ENCODE measurements around the gene COL26A1.

Gene COL26A1

DNA sequence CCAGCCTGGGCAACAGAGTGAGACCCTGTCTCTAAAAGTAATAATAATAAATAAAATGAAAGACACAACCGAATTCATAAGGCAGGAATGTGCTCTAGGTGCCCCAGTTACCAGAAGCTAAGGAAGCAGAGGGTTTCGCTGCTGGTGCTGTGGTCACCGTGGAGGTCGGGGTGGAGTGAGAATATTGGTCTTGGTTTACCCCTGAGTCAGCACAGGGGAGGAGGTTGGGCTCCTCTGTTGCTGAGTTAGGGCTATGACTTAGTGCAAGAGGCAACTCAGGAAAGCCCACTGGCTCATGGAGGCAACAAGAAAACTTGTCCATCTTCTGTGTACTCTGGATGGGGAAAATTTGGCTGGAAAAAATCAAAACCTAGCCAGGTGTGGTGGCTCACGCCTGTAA is 149.3 kb downstream of the COL26A1 start (continued):
- TF ChIP-seq ZNF16 (tag by site-specific recombination; IDR thresholded peaks at IDR 0.05; ENCODE audit: low read depth) (no peak), ZNF19 (tag by site-specific recombination; IDR thresholded peaks at IDR 0.05; ENCODE audit: low read depth) (no peak)

DNA sequence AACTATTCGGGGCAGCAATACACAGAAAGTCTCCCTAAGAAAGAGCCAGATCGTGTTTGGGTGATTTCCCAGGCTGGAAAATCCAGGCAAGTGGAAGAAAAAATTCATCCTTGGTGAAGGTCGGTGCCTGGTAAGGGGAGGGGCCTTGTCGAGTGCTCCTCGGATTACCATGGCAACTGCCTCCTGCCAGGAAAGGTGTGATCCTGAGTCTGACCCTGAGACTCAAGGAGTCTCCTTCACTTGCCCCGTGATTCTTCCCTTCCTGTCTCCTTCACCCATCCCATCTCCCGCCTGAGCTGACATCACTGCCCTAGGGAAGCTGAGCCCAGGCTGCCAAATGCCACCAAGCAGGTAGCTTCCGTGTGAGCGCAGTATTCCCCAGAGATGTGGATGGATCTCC is 154.2 kb downstream of the COL26A1 start:
- no peaks in the 10 kb centered on the region for H3K9me3 ChIP-seq (ENCODE audit: control insufficient read depth, insufficient read depth, low read depth, low read length)
- no peaks in the 10 kb centered on the region for H3K4me1 ChIP-seq (ENCODE audit: control insufficient read depth, insufficient read depth, low read length)
- TF ChIP-seq ZNF19 (tag by site-specific recombination; IDR thresholded peaks at IDR 0.05; ENCODE audit: low read depth) (no peak), ZBTB48 (tag by site-specific recombination; IDR thresholded peaks at IDR 0.05) (no peak), ZNF350 (tag by site-specific recombination; IDR thresholded peaks at IDR 0.05) (no peak), SETDB1 (IDR thresholded peaks at IDR 0.05; ENCODE audit: insufficient read length, low read length) (no peak), ZIC2 (tag by site-specific recombination; IDR thresholded peaks at IDR 0.05) (no peak), HOXC10 (CRISPR knock-in tag; IDR thresholded peaks at IDR 0.05) (no peak), ZNF510 (tag by site-specific recombination; IDR thresholded peaks at IDR 0.05; ENCODE audit: insufficient replicate concordance) (no peak), ZNF776 (tag by site-specific recombination; IDR thresholded peaks at IDR 0.05; ENCODE audit: borderline replicate concordance) (no peak), ZNF548 (tag by site-specific recombination; IDR thresholded peaks at IDR 0.05) (no peak), SCRT1 (tag by site-specific recombination; IDR thresholded peaks at IDR 0.05; ENCODE audit: borderline replicate concordance) (no peak), ZEB2 (tag by site-specific recombination; IDR thresholded peaks at IDR 0.05) (no peak), ZNF335 (tag by site-specific recombination; conservative IDR thresholded peaks at IDR 0.05) (no peak), RBAK (tag by site-specific recombination; IDR thresholded peaks at IDR 0.05) (no peak), ZNF23 (tag by site-specific recombination; IDR thresholded peaks at IDR 0.05; ENCODE audit: borderline replicate concordance) (no peak)
- TF ChIP-seq, protein P1, sequence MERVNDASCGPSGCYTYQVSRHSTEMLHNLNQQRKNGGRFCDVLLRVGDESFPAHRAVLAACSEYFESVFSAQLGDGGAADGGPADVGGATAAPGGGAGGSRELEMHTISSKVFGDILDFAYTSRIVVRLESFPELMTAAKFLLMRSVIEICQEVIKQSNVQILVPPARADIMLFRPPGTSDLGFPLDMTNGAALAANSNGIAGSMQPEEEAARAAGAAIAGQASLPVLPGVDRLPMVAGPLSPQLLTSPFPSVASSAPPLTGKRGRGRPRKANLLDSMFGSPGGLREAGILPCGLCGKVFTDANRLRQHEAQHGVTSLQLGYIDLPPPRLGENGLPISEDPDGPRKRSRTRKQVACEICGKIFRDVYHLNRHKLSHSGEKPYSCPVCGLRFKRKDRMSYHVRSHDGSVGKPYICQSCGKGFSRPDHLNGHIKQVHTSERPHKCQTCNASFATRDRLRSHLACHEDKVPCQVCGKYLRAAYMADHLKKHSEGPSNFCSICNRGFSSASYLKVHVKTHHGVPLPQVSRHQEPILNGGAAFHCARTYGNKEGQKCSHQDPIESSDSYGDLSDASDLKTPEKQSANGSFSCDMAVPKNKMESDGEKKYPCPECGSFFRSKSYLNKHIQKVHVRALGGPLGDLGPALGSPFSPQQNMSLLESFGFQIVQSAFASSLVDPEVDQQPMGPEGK (tag by site-specific recombination; IDR thresholded peaks at IDR 0.05) = no peak
- TF ChIP-seq, protein P2, sequence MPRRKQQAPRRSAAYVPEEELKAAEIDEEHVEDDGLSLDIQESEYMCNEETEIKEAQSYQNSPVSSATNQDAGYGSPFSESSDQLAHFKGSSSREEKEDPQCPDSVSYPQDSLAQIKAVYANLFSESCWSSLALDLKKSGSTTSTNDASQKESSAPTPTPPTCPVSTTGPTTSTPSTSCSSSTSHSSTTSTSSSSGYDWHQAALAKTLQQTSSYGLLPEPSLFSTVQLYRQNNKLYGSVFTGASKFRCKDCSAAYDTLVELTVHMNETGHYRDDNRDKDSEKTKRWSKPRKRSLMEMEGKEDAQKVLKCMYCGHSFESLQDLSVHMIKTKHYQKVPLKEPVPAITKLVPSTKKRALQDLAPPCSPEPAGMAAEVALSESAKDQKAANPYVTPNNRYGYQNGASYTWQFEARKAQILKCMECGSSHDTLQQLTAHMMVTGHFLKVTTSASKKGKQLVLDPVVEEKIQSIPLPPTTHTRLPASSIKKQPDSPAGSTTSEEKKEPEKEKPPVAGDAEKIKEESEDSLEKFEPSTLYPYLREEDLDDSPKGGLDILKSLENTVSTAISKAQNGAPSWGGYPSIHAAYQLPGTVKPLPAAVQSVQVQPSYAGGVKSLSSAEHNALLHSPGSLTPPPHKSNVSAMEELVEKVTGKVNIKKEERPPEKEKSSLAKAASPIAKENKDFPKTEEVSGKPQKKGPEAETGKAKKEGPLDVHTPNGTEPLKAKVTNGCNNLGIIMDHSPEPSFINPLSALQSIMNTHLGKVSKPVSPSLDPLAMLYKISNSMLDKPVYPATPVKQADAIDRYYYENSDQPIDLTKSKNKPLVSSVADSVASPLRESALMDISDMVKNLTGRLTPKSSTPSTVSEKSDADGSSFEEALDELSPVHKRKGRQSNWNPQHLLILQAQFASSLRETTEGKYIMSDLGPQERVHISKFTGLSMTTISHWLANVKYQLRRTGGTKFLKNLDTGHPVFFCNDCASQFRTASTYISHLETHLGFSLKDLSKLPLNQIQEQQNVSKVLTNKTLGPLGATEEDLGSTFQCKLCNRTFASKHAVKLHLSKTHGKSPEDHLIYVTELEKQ (tag by site-specific recombination; IDR thresholded peaks at IDR 0.05; ENCODE audit: borderline replicate concordance) = no peak
- TF ChIP-seq, protein P3, sequence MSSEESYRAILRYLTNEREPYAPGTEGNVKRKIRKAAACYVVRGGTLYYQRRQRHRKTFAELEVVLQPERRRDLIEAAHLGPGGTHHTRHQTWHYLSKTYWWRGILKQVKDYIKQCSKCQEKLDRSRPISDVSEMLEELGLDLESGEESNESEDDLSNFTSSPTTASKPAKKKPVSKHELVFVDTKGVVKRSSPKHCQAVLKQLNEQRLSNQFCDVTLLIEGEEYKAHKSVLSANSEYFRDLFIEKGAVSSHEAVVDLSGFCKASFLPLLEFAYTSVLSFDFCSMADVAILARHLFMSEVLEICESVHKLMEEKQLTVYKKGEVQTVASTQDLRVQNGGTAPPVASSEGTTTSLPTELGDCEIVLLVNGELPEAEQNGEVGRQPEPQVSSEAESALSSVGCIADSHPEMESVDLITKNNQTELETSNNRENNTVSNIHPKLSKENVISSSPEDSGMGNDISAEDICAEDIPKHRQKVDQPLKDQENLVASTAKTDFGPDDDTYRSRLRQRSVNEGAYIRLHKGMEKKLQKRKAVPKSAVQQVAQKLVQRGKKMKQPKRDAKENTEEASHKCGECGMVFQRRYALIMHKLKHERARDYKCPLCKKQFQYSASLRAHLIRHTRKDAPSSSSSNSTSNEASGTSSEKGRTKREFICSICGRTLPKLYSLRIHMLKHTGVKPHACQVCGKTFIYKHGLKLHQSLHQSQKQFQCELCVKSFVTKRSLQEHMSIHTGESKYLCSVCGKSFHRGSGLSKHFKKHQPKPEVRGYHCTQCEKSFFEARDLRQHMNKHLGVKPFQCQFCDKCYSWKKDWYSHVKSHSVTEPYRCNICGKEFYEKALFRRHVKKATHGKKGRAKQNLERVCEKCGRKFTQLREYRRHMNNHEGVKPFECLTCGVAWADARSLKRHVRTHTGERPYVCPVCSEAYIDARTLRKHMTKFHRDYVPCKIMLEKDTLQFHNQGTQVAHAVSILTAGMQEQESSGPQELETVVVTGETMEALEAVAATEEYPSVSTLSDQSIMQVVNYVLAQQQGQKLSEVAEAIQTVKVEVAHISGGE (tag by site-specific recombination; conservative IDR thresholded peaks at IDR 0.05; ENCODE audit: low read depth) = no peak
- TF ChIP-seq, protein P4, sequence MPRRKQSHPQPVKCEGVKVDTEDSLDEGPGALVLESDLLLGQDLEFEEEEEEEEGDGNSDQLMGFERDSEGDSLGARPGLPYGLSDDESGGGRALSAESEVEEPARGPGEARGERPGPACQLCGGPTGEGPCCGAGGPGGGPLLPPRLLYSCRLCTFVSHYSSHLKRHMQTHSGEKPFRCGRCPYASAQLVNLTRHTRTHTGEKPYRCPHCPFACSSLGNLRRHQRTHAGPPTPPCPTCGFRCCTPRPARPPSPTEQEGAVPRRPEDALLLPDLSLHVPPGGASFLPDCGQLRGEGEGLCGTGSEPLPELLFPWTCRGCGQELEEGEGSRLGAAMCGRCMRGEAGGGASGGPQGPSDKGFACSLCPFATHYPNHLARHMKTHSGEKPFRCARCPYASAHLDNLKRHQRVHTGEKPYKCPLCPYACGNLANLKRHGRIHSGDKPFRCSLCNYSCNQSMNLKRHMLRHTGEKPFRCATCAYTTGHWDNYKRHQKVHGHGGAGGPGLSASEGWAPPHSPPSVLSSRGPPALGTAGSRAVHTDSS (tag by site-specific recombination; IDR thresholded peaks at IDR 0.05) = no peak
- no peak overlapping the region for H3K27ac ChIP-seq (ENCODE audit: extremely low read depth, low read depth, low read length)
- no peaks in the 10 kb centered on the region for H3K36me3 ChIP-seq (ENCODE audit: control insufficient read depth in 2 of 2, insufficient read depth in 1 of 2, low read length in 2 of 2)
- POLR2A ChIA-PET = no interaction called here
- CTCF ChIA-PET = interaction anchor here (0.7 to 4.9 kb wide), 3 partner anchors 9 to 226 kb away, joined by 3 to 28 read pairs (median 6); no protein-coding TSS in a partner anchor
- no peak overlapping the region for H3K4me3 ChIP-seq (ENCODE audit: low read depth, low read length)
